Pancreas (tissue), 10 donors: ENCODE results near the gene CTSC. TPM values are rescaled to one million over a fixed set of nuclear protein-coding genes. Genes with fewer than 3 reads are reported as not detected.
"Not testable (repeated sequence)": the region's sequence is repeated elsewhere in the genome, so short reads cannot be mapped to it uniquely, and the experiment has no call there.

Experiments used
- ATAC-seq, 4 donors: fragments of 200-7000 bp; cut with Tn5 transposase; one replicate each; pipeline versions ENCODE4 v1.8.0 to v1.9.1; 2020; ENCODE audit warnings: mild to moderate bottlenecking in 4 of 4, moderate library complexity in 4 of 4
- DNase-seq, 6 donors: peaks; one replicate each; pipeline ENCODE4 v3.0.0-alpha.2; 2020
- FAIRE-seq: peaks from 2 replicates; lab custom pipeline; 2012; peaks lifted over from hg19 to GRCh38; lab: Jason Lieb, UNC
- H3K27ac ChIP-seq, 4 donors: fragments of 200-600 bp; sonication (generic); 1 replicate in 3 of 4; 2 replicates in 1 of 4; pipeline versions ENCODE4 v1.5.0 to v1.8.0; 2020
- H3K27me3 ChIP-seq, 4 donors: fragments of 200-600 bp; one replicate each; pipeline ENCODE4 v1.8.0; 2021
- H3K36me3 ChIP-seq, 3 donors: fragments of 200-600 bp; sonication (generic) in 1 of 3; one replicate each; pipeline versions ENCODE4 v1.5.0 to v1.8.0; 2020 to 2021
- H3K4me1 ChIP-seq, 3 donors: fragments of 200-600 bp; one replicate each; pipeline ENCODE4 v1.8.0; 2021
- H3K4me3 ChIP-seq, 4 donors: fragments of 200-600 bp; sonication (generic) in 2 of 4; one replicate each; pipeline versions ENCODE4 v1.5.0 to v1.8.0; 2020 to 2021
- H3K9me3 ChIP-seq, 4 donors: fragments of 200-600 bp; one replicate each; pipeline ENCODE4 v1.8.0; 2021
- CTCF ChIP-seq, 4 donors: fragments of 200-600 bp; sonication (generic) in 3 of 4; IDR thresholded peaks; one replicate each; pipeline versions ENCODE4 v1.5.0 to v1.8.0; 2021; ENCODE audit warnings: antibody characterized with exemption in 4 of 4
- WGBS, 2 donors: extraction: QIAGEN DNeasy Blood & Tissue Kit; methylation state at CpG; one replicate each; pipeline ENCODE4 v1.1.7; 2013; 5-methylcytosine and 5-hydroxymethylcytosine counted together
- intact Hi-C, 3 donors: fragments of 100-400 bp; cut with DNase I; formaldehyde crosslinking; loops; one replicate each; pipeline versions ENCODE4 v1.11.1 to v1.14.2; 2022
- polyA plus RNA-seq, 2 donors: library from polyadenylated mRNA; stranded (reverse); fragments of 200-250 nt; gene quantifications; one replicate each; pipeline ENCODE4 v1.2.3, GENCODE V29; 2013
- total RNA-seq, 6 donors: library from RNA; stranded (reverse); fragmentation: NEBNext Ultra II Directional in 4 of 6; extraction: Animal tissue kit (Norgen Biotek cat#: 25700) in 4 of 6; gene quantifications; one replicate each; pipeline versions ENCODE4 v1.2.1 to v1.2.4, GENCODE V29; 2021 to 2023
- donor health status: healthy with polysubstance abuse.
- donor health status: DM: no; HTN: no; CAD: no; lungs with moderate emphysema.
- donor health status: DM: no; HTN: no; CAD: no.
- donor health status: control.
- donor health status: control.
- donor health status: Bipolar disorder and iron deficiency.
- donor health status: DM: yes; HTN: yes; CAD: no.
- donor health status: DM: no; HTN: no; CAD: no.
- donor health status: DM: no; HTN: no; CAD: no.
- donor health status: DM: yes; HTN: yes; CAD: no.

Gene CTSC
- total and polyA plus RNA-seq, 8 donors: 12.2 to 68.6 (median 22.2) TPM

DNA sequence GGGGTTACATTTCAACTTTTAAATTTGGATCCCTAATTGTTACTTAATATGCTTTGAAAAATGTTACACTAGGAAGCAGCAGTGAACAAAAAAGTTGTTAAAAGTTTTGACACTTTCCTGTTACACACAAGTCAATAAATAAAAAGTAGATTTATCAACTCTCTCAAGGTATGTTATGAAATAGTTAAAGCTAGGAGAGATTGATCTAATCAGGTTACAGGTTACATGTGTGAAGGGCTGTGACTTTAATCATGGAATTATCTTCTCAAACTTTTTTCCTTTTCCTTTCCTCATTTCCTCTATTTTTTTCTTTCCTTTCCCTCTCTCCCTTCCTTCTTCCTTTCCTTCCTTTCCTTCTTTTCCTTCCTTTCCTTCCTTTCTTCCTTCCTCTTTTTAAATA, 85.3 kb downstream of the CTSC start:
- Histone ChIP-seq H3K27me3 (no peaks in the 10 kb centered on the region), H3K27ac (no peak overlapping the region), H3K4me3 (no peak overlapping the region), H3K9me3 (no peaks in the 10 kb centered on the region), H3K4me1 (no peaks in the 10 kb centered on the region), H3K36me3 (no peaks in the 10 kb centered on the region)
- TF ChIP-seq CTCF (IDR thresholded peaks at IDR 0.05): no peak
- DNase-seq (no peak), FAIRE-seq (no peak), ATAC-seq (no peak)
- intact Hi-C loops: no loop called here

DNA sequence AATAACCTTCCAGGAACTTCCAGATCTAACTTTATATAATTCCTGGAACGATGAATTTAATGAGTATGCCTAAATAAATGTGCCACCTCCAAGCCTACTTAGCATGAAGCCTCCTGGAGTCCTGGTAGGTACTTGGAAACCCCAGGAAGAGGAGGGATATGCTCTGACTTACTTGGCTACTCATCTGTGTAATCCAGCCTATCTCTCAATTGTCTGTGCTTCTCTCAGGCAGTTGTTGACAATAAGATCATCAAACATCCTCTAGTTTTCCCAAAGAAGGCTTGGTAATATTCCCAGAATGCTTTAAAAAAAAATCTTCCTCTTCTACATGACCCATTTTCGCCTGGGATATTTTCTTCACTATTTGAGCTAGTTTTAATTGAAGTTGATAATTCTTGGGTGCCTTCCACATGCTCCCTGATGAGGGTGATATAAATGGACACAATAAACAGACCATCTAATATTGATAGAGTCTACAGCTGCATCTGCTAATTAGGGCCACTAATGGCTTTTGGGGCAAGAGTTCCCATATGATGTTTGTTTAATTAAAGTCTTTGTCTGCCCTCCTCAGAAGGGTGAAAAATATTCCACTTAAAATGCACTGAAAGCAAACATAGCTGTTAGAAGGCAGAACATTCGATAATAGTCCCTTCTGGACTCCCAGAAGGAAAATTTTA, 86.8 kb downstream of the CTSC start:
- H3K9me3 ChIP-seq: no peaks in the 10 kb centered on the region
- 62 to 70% methylated on average over 3 of the region's 3 CpGs for WGBS, 2 donors
- H3K27me3 ChIP-seq: no peaks in the 10 kb centered on the region
- no peaks in the 10 kb centered on the region for H3K36me3 ChIP-seq
- H3K27ac ChIP-seq: no peak overlapping the region
- no peak for ATAC-seq
- no peak for DNase-seq
- no peak for TF ChIP-seq CTCF (IDR thresholded peaks at IDR 0.05)
- no peaks in the 10 kb centered on the region for H3K4me1 ChIP-seq
- H3K4me3 ChIP-seq: no peak overlapping the region
- no peak for FAIRE-seq
- intact Hi-C loops: no loop called here

GRCh38 chr11:88249706-88250105, 87.8 kb downstream of the CTSC start:
- no peaks in the 10 kb centered on the region for H3K4me1 ChIP-seq
- H3K4me3 ChIP-seq: no peak overlapping the region
- no peaks in the 10 kb centered on the region for H3K9me3 ChIP-seq
- H3K27ac ChIP-seq: no peak overlapping the region
- no peak for DNase-seq
- no peak for TF ChIP-seq CTCF (IDR thresholded peaks at IDR 0.05)
- no peaks in the 10 kb centered on the region for H3K36me3 ChIP-seq
- intact Hi-C loops: no loop called here
- no peak for FAIRE-seq
- ATAC-seq: no peak
- 76 to 80% methylated on average over 1 of the region's 1 CpG for WGBS, 2 donors
- H3K27me3 ChIP-seq: no peaks in the 10 kb centered on the region

GRCh38 chr11:88246696-88247095, 90.8 kb downstream of the CTSC start:
- no peak for TF ChIP-seq CTCF (IDR thresholded peaks at IDR 0.05)
- WGBS, 2 donors: 68 to 78% methylated on average over 3 of the region's 3 CpGs
- H3K4me3 ChIP-seq: no peak overlapping the region
- no peaks in the 10 kb centered on the region for H3K27me3 ChIP-seq
- no peaks in the 10 kb centered on the region for H3K9me3 ChIP-seq
- FAIRE-seq: no peak
- DNase-seq: no peak
- intact Hi-C loops: no loop called here
- ATAC-seq: no peak
- H3K36me3 ChIP-seq: no peaks in the 10 kb centered on the region
- H3K27ac ChIP-seq: no peak overlapping the region
- no peaks in the 10 kb centered on the region for H3K4me1 ChIP-seq

GRCh38 chr11:88245576-88245975, 92.0 kb downstream of the CTSC start:
- WGBS, 2 donors: 88 to 89% methylated on average over 2 of the region's 2 CpGs
- H3K4me3 ChIP-seq, ATAC-seq, H3K9me3 ChIP-seq, FAIRE-seq, H3K27me3 ChIP-seq, H3K4me1 ChIP-seq, H3K36me3 ChIP-seq, intact Hi-C loops, H3K27ac ChIP-seq, DNase-seq: not testable (repeated sequence)

Other genes starting within 250 kb of the CTSC start
- 1 to 10 TPM in 4 of 6 donors, under 1 TPM in 2; 0.65 to 1.9 (median 1.5) TPM for gene RAB38, start 162.3 kb downstream of the CTSC start, total RNA-seq
- gene RAB38, start 162.3 kb downstream of the CTSC start, polyA plus RNA-seq: under 1 TPM; 0.66 to 0.99 TPM